ENCODE results near the gene LEP.

The LEP gene

DNA sequence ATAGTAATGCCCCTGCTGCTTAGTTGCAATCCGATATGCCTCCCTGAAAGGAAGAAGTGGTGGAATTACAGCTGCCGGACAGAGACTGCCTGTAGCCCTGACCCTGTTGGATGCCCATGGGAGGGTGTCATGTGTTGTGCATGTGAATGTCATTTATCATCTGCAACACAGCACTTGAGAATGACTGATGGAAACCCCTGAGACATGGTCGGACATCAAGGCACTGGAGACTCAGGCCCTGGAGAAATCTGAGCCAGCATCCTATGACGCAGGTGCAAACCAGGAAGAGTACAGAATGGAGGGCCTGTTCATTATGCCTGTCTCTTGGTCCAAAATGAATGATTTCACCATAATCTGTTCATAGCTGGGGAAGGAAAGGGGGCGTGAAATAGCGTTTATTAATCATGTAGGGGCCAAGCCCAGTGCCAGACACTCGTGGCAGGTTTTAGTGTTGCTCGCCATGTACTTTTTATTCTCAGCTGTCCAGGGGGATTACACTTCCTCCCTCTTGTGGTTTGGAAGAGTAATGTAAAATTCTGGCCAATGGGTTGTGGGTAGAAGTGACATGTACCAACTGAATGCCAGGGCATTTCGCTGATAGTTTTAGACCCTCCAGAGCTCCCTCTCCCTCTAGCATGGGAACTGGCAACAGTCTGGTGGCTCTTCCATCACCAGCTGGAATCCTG is 23.0 kb upstream of the LEP start:
- DNase-seq (ENCODE audit: low read depth), result no peak
- TF ChIP-seq, protein P1, sequence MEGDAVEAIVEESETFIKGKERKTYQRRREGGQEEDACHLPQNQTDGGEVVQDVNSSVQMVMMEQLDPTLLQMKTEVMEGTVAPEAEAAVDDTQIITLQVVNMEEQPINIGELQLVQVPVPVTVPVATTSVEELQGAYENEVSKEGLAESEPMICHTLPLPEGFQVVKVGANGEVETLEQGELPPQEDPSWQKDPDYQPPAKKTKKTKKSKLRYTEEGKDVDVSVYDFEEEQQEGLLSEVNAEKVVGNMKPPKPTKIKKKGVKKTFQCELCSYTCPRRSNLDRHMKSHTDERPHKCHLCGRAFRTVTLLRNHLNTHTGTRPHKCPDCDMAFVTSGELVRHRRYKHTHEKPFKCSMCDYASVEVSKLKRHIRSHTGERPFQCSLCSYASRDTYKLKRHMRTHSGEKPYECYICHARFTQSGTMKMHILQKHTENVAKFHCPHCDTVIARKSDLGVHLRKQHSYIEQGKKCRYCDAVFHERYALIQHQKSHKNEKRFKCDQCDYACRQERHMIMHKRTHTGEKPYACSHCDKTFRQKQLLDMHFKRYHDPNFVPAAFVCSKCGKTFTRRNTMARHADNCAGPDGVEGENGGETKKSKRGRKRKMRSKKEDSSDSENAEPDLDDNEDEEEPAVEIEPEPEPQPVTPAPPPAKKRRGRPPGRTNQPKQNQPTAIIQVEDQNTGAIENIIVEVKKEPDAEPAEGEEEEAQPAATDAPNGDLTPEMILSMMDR (IDR thresholded peaks at IDR 0.05; ENCODE audit: insufficient read depth, low read depth, low read length, missing control alignments), result no peak

DNA sequence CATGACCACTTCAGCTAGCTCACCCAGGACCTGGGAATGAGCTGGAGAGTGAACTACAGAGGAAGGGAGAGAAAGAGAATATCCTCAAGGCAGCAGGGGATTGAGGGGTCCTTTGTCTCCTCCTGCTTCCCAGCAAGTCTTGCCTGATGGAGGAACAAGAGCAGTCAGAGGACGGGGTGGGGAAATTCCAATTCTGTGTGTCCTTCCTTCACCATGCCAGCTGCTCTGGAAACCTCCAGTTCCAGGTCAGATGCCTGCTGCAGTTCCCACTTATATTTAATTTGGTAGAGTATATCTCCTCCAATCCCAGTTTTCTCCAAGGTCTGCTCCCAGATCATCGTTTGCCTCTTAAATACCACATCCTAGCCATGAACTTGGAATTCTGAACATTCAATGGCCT is 21.4 kb upstream of the LEP start:
- H3K4me3 ChIP-seq (ENCODE audit: low read length), result no peak overlapping the region
- TF ChIP-seq, protein P1 (IDR thresholded peaks at IDR 0.05; ENCODE audit: insufficient read depth, low read depth, low read length, missing control alignments), result no peak
- no peak for DNase-seq (ENCODE audit: low read depth)

More for the DNA sequence above, 23.0 kb upstream of the LEP start:
- H3K4me3 ChIP-seq (ENCODE audit: low read length), result no peak overlapping the region

GRCh38 chr7:128221929-128222403 is 19.1 kb upstream of the LEP start:
- DNase-seq (ENCODE audit: low read depth), result peak; percentile 80
- TF ChIP-seq, protein P1 (IDR thresholded peaks at IDR 0.05; ENCODE audit: insufficient read depth, low read depth, low read length, missing control alignments), result no peak
- no peak overlapping the region for H3K4me3 ChIP-seq (ENCODE audit: low read length)

GRCh38 chr7:128226132-128226980 is 14.7 kb upstream of the LEP start:
- TF ChIP-seq, protein P1 (IDR thresholded peaks at IDR 0.05; ENCODE audit: insufficient read depth, low read depth, low read length, missing control alignments), result no peak

GRCh38 chr7:128227271-128227670 is 13.8 kb upstream of the LEP start:
- DNase-seq (ENCODE audit: low read depth), result no peak
- TF ChIP-seq, protein P1 (IDR thresholded peaks at IDR 0.05; ENCODE audit: insufficient read depth, low read depth, low read length, missing control alignments), result no peak
- no peak overlapping the region for H3K4me3 ChIP-seq (ENCODE audit: low read length)

More at GRCh38 chr7:128226132-128226980, 14.7 kb upstream of the LEP start:
- DNase-seq (ENCODE audit: low read depth), result no peak
- H3K4me3 ChIP-seq (ENCODE audit: low read length), result no peak overlapping the region

DNA sequence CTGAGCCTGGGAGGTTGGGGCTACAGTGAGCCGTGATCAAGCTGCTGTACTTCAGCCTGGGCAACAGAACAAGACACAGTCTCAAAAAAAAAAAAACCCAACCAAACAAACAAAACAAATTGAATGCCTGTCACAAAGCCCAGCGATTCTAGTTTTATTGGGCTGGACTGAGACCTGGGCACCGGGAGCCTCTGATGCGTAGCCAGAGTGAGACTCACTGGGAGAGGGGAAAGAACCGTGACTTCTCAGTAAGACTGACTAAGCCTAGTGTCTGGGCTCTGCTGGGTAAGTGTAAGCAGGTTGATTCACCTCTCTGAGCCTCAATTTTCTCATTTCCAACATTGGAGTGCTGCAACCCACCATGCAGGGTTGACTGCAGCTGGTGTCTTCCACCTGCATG is 10.1 kb upstream of the LEP start:
- TF ChIP-seq, protein P1 (IDR thresholded peaks at IDR 0.05; ENCODE audit: insufficient read depth, low read depth, low read length, missing control alignments), result no peak
- peak; percentile 14 for DNase-seq (ENCODE audit: low read depth)
- no peak overlapping the region for H3K4me3 ChIP-seq (ENCODE audit: low read length)

Measured in epithelial cell of esophagus (primary cell).